ENCODE data around the gene CAP2. TPM values are rescaled to one million over a fixed set of nuclear protein-coding genes. Genes with fewer than 3 reads are reported as not detected.
A peak's percentile ranks its signal among the peaks of the same experiment; 100 is the strongest.

CAP2 gene
- polyA plus RNA-seq, 1 donor from 2014 or later = not detected

- Mint-ChIP-seq H3K27ac (peak within 1 kb of the TSS; percentile 85 to 89 (median 86)), H3K4me1 (peaks cover 5 to 10% (median 7%) of the 10 kb centered on the region in 3 donors), H3K36me3 (peaks cover 9% of the 10 kb centered on the region), H3K4me3 (peak within 1 kb of the TSS; percentile 82 to 94 (median 88)), H3K9me3 (no peaks in the 10 kb centered on the region), H3K27me3 (no peaks in the 10 kb centered on the region)
Observed at GRCh38 chr6:17599877-17600526, 206.6 kb downstream of the CAP2 start, which contains the start of gene FAM8A1. FAM8A1 (plus strand) TSS chr6:17600302; CDS start chr6:17600410, 108 bp downstream.

- peak overlapping the region; percentile 82 to 94 (median 88) for H3K4me3 Mint-ChIP-seq
- H3K9me3 Mint-ChIP-seq = no peaks in the 10 kb centered on the region
- no peaks in the 10 kb centered on the region for H3K27me3 Mint-ChIP-seq
- H3K4me1 Mint-ChIP-seq = peaks cover 5 to 10% (median 7%) of the 10 kb centered on the region in 3 donors
- peaks cover 9% of the 10 kb centered on the region for H3K36me3 Mint-ChIP-seq
- H3K27ac Mint-ChIP-seq = peak overlapping the region; percentile 24 to 89 (median 81)
Observed at GRCh38 chr6:17600527-17601385, 207.4 kb downstream of the CAP2 start.

- Mint-ChIP-seq H3K4me3 (peak overlapping the region; percentile 82 to 94 (median 88)), H3K27me3 (no peaks in the 10 kb centered on the region), H3K4me1 (peaks cover 5 to 10% (median 7%) of the 10 kb centered on the region in 3 donors), H3K9me3 (no peaks in the 10 kb centered on the region), H3K27ac (peak overlapping the region; percentile 24 to 89 (median 81)), H3K36me3 (peaks cover 10% of the 10 kb centered on the region)
Observed at GRCh38 chr6:17601386-17601703, 207.9 kb downstream of the CAP2 start.

- Mint-ChIP-seq H3K4me1 (peaks cover 5 to 10% (median 7%) of the 10 kb centered on the region in 3 donors), H3K27me3 (no peaks in the 10 kb centered on the region), H3K4me3 (peak overlapping the region in 2 of 4 donors; percentile 7 to 72)
Observed at GRCh38 chr6:17602888-17603287, 209.5 kb downstream of the CAP2 start.

GRCh38 chr6:17606606-17607005 lies 213.2 kb downstream of the CAP2 start:
- Mint-ChIP-seq H3K4me3 (no peak overlapping the region), H3K36me3 (peaks cover 9% of the 10 kb centered on the region), H3K4me1 (peaks cover 0 to 3% (median 0%) of the 10 kb centered on the region in 3 donors), H3K27ac (peak overlapping the region in 1 of 3 donors; percentile 50), H3K27me3 (no peaks in the 10 kb centered on the region), H3K9me3 (no peaks in the 10 kb centered on the region)

More at GRCh38 chr6:17602888-17603287, 209.5 kb downstream of the CAP2 start:
- peak overlapping the region in 1 of 3 donors; percentile 67 for H3K27ac Mint-ChIP-seq
- peaks cover 11% of the 10 kb centered on the region for H3K36me3 Mint-ChIP-seq
- H3K9me3 Mint-ChIP-seq = no peaks in the 10 kb centered on the region

Other genes with a start within 250 kb of the CAP2 start
- gene RBM24, start 112.2 kb upstream of the CAP2 start, polyA plus RNA-seq = not detected
- gene FAM8A1, start 206.7 kb downstream of the CAP2 start, polyA plus RNA-seq = 2.3 TPM

Measured in IgD-negative memory B cell (primary cell).